ENCODE results near the gene GUCY2C. TPM values are rescaled to one million over a fixed set of nuclear protein-coding genes. Genes with fewer than 3 reads are reported as not detected.

Gene GUCY2C
- total RNA-seq, 4 donors from 2014 or later: not detected

- no peak for DNase-seq (ENCODE audit: low spot score)
- no peak for TF ChIP-seq CTCF (IDR thresholded peaks at IDR 0.05)
- ATAC-seq (ENCODE audit: low FRiP score): no peak
These were observed 94.5 kb downstream of the GUCY2C start for GRCh38 chr12:14601692-14602478.

GRCh38 chr12:14597480-14597879 is 98.9 kb downstream of the GUCY2C start:
- TF ChIP-seq CTCF (IDR thresholded peaks at IDR 0.05): no peak
- ATAC-seq (ENCODE audit: low FRiP score): no peak

GRCh38 chr12:14591719-14592118 is 104.7 kb downstream of the GUCY2C start:
- no peak for TF ChIP-seq CTCF (IDR thresholded peaks at IDR 0.05)
- no peak for ATAC-seq (ENCODE audit: low FRiP score)
- no peak for DNase-seq (ENCODE audit: low spot score)

More at GRCh38 chr12:14597480-14597879, 98.9 kb downstream of the GUCY2C start:
- no peak for DNase-seq (ENCODE audit: low spot score)

GRCh38 chr12:14589169-14590004 is 107.0 kb downstream of the GUCY2C start:
- ATAC-seq (ENCODE audit: low FRiP score): no peak
- no peak for TF ChIP-seq CTCF (IDR thresholded peaks at IDR 0.05)

GRCh38 chr12:14588571-14588970 is 107.8 kb downstream of the GUCY2C start:
- no peak for TF ChIP-seq CTCF (IDR thresholded peaks at IDR 0.05)
- no peak for ATAC-seq (ENCODE audit: low FRiP score)
- DNase-seq (ENCODE audit: low spot score): no peak

More at GRCh38 chr12:14589169-14590004, 107.0 kb downstream of the GUCY2C start:
- DNase-seq (ENCODE audit: low spot score): no peak

- DNase-seq (ENCODE audit: low spot score): no peak
- ATAC-seq (ENCODE audit: low FRiP score): no peak
- no peak for TF ChIP-seq CTCF (IDR thresholded peaks at IDR 0.05)
These were observed 117.8 kb downstream of the GUCY2C start for GRCh38 chr12:14578646-14579045.
